GM19238 (cell line): ENCODE results near the gene FAM3B.
A peak's percentile ranks its signal among the peaks of the same experiment; 100 is the strongest.
"Not testable (repeated sequence)": the region's sequence is repeated elsewhere in the genome, so short reads cannot be mapped to it uniquely, and the experiment has no call there.

Source experiments
- DNase-seq: peaks from one replicate; pipeline ENCODE4 v3.0.0; 2011; ENCODE audit warnings: low spot score; ENCODE audit not compliant: insufficient read length

FAM3B gene, protein sequence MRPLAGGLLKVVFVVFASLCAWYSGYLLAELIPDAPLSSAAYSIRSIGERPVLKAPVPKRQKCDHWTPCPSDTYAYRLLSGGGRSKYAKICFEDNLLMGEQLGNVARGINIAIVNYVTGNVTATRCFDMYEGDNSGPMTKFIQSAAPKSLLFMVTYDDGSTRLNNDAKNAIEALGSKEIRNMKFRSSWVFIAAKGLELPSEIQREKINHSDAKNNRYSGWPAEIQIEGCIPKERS

DNA sequence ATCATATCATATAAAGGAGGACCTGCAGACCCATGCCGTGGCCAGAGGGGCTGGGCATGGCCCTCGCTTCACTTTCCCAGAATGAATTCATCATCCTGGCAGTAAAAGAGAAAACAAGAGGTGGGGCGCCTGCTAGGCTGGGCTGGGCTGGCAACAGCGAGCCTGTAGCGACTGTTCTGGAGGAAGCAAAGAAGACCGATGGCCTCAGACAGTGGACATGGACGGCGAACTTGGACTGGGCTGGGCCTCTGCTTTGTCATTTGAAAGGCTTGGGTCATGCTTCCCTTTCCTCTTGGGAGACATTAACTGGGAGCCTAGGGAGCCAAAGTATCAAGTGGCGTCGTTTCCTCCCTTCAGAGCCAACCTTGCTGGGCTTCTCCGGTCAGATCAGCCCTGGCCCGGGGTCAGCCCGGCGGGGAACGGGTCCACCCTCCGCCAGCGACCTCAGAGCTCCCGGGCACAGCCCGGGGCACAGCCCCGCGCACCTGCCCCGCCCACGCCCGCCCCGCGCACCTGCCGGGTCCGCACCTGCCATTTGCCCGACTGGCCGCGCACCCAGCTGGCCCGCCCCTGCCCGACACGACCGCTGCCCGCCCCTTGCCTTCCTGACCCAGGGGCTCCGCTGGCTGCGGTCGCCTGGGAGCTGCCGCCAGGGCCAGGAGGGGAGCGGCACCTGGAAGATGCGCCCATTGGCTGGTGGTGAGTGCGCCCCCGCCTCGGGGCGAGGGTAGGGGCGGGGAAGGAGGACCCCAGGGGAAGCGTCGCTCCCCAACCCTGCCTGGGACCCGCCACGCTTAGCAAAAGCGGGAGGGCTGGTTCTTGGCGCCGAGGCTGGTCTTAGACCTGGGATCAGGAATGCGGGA, at the start of gene FAM3B:
TSS of gene FAM3B (plus strand) at position 602 of the 863 bp plus-strand sequence. CDS start at position 681, 79 bp downstream.
- DNase-seq, result no peak

DNA sequence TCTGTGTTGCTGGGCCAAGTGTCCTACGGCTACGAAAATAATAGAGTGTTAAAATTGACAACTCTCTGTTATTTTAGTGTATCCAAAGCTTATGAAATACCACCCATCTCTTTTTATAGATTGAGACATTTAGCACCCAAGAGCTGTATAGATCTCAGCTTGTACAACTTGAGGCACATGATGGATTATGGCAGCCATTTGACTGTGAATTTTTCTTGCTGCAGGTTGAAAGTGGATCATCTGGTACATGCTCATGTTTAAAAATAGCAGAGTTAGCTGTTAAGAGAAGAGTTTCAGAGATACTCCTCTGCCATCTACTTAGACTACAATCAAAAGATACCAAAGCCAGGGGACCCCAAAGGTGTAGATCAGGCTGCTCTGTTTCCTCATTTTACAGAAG, 49.3 kb upstream of the FAM3B start:
- DNase-seq, result no peak

DNA sequence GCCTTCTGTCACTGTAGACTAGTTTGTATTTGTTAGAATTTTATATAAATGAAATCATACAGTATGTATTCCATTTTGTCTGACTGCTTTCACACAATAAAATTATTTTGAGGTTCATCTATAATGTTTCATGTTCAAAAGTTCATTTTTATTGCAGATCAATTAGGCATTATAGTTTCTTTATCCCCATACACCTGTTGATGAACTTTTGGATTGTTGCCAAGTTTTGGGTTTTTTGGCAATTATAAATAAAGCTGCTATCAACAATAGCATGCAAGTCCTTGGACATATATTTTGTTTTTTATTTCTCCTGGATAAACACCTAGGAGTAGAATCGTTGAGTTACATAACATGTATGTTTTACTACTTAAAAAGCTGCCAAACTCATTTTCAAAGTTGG, 47.1 kb upstream of the FAM3B start:
- no peak for DNase-seq

DNA sequence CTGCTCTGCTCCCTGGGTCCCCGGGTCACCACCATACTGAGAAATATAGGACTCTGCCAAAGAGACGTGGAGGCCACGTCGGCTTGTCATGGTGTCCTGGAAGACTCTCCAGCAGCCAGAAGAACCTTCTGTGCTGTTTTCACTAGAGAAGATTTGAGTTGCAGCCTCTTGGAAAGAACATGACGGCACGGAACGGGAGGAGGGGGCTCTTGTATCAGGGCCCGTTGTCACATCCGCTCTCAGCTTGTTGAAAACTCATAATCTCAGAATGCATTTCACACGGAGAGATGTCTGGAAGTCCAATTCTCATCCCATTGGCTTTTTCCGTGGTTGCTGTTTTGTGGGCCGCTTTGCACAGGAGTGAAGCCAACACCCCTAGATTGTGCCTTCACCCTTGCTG, 39.4 kb upstream of the FAM3B start:
- no peak for DNase-seq

DNA sequence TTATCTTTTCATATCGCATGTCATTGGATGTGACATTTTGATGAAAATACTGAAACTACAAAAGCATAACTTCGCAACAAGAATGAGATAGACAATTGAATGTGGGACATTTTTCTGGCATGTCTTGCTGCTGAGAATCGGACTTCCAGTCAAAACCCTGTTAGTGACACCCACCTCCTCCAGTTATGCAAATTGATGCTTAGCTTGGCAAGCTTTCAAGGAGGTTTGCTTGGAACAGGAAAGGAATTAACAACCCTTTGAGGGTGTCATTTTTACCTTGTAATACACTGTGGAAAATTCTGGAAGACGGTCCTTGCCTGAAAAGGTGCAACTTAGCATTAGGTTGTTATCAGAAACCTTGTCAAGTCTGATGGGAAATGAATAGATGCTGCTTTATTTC, 38.8 kb upstream of the FAM3B start:
- no peak for DNase-seq

DNA sequence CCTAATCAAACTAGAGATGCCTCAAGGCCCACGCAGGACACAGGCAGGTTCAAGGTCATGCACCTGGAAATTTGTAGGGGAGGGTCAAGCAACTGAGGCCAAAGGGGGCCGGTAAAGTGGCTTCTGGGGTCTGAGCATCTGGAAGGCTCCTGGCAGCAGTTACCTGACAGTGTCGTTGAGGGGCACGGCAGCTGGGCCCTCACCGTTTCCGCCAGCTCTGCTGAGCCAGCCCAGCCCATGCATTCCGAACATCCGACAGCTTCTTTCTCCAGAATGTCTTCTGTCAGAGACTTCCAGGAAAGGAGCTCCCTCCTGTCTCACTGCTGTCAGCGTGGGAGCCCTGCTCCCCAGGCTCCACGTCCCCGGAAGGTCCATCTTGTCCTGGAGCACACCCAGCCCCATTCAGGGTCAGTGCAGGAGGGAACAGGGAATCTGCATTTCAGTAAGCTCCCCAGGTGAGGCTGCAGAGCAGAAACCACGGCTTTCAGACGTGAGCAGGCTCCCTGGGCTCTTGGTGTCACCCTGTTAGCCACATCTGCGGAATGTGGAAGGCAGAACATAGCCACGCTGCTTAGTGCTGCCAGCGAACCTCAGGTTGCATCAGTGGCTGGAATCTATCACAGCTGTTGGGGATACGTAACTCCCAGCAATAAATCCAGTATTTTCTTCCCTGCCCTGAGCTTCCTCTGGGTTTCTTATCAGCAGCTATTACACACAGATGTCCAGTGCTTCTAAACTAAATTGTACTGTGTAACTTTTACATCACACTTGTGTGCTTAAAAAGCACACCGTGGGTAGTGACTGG, 36.3 kb upstream of the FAM3B start:
- DNase-seq, result no peak

DNA sequence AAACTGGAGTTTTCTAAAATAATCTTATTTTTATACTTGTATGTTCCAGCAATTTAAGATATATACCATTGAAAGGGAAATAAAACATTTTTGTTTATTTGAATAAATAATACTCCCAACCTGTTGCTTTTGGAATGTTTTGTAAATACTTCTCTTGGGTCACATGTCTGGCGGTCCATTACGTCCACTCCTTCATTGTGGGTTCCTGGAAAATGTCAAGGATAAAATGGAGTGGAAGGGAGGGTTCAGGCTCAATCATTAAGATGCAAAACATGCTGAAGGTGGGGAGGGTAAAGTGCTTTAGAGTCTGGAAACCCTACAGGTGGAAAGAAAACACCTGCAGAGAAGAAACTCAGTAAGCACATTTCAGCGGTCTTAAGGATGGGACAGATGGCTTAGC, 34.2 kb upstream of the FAM3B start:
- DNase-seq, result no peak

DNA sequence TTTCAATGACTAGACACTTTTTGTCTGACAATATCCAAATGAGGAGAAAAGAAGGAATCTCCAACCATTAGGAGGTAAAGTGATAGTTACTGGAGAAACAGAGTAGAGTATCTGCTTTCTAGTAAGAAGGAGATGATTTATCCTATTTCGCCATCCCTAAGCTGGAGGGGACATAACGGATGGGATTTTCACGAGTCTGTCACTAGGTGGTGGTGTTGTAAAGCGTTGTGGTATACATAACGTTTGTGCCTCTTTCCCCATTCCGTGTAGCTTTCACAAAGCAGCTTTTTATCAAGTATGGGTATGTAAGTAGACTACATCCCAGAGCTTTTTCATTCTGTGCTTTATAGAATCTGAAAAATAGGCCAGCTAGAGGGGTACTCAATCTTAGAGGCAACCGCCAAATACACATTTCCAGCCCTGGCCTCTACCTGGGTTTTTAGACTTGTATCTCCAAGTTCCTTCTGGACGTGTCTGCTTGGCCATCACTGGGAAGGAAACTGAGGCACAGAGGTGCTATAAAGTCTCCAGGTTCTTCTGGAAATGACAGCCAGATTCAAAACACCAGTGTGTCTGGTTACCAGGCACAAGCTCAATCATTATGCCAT, 33.3 kb upstream of the FAM3B start:
- DNase-seq, result peak; percentile 58

DNA sequence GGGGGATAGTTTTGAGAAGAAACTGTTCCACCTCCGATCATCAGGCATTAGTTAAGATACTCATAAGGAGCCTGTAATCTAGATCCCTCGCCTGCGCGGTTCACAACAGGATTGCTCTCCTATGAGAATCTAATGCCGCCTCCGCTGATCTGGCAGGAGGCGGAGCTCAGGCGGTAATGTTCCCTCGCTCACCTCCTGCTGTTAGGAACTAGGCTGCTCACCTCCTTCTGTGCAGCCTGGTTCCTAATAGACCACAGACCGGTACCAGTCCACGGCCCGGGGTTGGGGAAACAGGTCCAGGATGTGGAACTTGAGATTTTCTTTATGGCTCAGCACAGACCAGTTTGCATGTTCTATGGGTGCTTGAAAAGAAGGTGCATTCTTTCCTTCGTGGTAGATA, 27.2 kb upstream of the FAM3B start:
- DNase-seq, result no peak

DNA sequence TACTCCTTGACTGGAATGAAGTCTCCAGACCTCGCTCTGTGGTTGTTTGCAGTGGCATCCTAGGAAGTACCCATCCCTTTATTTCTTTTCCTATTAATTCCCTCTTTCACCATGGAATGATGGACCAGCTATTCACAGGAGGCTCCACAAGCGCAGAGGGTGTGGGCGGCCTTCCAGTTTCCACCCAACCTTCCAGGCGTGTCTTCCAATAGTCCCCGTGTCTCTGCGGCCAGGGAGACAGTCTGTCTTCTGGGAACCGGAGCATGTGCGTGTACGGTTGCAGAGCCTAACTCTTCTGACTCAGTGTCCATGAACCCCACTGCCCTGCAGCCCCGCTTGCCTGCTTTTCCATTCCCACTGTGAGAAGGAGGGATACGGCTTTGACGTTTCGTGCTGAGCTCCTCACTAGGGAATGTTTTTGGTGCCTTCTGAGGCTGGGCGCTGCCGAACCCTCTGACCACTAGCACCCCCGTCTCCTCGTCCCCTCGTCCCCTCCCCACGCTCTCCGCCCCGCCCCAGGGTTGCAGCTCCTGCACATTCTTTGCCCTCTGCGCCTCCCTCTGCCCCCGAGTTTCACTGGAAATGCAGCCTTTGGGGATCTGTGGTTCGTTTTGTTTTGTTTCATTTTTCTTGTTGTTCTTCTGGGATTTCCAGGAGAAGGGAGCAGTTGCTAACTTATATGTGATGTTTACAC, 26.3 kb upstream of the FAM3B start:
- DNase-seq, result no peak

DNA sequence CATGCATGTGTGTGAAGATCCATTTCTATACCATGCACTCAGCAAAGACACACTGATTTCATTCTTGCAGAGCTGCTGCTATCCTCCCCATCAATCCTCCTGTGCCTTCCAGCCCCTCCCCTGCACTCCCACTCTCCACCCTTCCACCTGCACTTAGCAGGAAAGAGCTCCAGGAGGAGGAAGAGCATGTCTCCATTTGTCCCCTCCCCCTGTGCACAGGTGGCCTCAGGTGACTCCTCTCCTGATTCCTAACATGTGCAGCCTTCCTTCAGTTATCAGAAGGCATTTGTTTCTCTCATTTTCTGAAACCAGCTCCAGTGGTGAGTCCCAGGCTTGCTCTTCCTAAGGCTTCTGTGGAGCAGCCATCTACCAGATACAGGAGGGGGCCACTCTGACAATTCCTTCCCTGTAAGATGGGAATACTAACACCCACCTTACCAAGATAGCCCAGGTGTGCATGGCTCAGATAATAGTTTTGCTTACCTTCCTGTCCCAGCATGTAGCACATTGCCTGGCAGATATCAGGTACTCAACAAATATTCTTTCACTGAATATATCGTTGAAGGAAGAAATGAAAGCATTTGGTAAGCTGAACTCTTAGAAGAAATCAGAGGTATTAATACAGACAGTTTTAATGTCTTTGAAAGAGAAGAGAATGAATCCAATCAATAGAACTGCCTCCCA, 21.9 kb upstream of the FAM3B start:
- no peak for DNase-seq

DNA sequence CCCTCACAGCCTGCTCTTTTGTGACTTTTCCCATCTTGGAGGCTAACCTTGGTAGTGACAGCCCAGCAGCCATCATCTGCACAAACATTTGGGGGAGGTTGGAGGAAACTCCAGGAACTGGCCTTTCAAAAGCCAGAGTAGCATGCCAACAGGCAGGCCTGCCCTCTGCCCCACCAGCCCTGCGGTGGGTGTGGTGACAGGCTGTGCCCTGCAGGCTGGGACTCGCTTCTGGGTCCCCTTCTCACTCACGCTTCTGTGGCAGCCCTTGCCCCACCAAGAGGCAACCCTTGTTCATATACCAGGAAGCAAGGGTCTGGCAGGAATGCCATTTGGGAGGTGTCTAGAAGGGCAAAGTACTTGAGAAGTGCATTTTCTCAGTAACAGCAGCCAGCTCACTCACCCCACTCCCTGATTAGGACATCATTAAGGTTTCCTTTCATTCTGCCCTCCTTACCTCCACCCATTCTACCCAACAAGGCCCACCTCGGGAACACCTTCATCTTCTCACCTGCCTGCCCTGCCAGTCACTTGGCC, 20.8 kb upstream of the FAM3B start:
- DNase-seq, result no peak

DNA sequence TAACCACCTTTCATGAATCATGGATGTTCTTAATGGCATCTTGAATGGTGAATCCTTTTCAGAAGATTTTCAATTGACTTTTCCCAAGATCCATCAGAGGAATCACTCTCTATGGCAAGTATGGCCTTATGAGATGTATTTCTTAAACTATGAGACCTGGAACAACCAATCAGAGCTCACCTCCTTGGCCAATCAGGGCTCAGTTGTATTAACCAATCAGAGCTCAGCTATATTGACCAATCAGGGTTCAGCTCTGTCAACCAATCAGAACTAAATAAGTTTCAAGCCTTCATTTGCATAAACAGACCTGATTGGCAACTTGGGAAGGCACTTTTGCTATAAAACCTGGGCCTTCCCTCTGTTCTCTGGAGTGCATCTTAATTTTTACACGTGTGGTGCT, 13.6 kb upstream of the FAM3B start:
- DNase-seq, result no peak

DNA sequence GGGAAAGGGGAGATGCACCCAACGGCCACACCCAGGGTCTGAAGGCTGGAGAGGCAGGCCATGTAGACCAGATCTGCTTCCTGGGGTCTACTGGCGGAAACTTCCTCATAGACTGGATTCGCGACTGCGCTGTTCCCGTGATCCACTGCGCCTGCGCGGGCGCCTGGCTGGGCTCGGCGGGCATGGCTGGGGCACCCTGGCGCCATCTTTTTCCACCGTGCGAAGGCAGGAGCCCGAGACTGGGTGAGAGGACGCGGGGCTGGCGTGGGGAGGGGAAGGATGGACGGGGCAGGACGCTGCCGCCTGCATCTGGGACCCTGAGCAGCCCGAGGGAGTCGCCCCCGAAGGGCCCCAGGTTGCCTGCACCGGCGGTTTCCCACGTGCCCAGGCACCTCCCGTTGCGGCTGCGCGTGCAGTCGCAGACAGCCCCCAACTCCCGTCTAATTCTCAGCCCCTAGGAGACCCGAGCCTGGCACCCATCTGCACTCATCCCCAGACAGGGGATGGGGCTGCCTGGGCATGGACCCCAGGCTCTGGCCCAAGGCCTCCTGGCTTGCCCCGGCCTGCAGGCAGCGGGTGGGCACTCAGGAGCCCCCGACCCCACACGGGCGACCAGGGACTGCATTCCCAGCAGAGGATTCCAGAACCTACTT, 12.4 kb upstream of the FAM3B start:
- DNase-seq, result no peak

DNA sequence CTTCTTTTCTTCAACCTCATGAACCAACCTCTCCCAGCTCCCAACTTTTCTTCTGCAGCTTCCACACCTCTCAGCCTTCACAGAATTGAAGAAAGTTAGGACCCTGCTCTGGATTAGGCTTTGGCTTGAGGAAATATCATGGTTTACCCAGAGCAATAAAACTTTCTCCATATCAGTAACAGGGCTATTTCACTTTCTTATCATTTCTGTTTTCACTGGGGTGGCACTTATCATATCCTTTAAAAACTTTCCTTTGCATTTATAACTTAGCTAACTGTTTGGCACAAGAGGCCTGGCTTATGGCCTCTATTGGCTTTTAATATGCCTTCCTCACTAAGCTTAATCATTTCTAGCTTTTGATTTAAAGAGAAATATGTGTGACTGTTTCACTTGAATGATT, 9.4 kb upstream of the FAM3B start:
- no peak for DNase-seq

DNA sequence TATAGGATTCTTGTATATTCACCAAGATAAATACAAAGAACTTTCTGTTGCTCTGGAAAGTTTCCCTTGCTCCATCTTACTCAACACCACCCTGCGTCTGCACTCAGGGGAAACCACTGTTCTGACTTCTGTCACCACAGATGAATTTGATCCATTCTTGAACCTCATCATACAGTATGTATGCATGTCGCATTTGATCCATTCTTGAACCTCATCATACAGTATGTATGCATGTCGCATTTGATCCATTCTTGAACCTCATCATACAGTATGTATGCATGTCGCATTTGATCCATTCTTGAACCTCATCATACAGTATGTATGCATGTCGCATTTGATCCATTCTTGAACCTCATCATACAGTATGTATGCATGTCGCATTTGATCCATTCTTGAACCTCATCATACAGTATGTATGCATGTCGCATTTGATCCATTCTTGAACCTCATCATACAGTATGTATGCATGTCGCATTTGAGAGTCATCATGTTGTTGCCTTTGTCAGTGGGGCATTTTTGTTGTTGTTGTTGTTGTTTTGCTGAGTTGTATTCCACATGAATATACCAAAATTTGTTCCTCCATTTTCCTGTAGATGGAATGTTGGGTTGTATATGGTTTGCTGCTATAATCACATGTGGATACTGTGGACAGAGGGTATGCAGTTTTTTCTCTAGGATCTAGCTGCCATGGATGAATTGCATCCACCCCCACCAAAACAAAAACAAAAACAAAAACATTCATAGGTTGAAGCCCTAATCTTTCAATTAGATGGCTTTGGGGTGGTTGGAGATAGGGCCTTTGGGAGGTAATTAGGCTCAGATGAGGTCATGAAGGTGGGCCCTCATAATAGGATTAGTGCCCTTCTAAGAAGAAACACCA, 3.1 kb upstream of the FAM3B start:
- DNase-seq, result not testable (repeated sequence)

DNA sequence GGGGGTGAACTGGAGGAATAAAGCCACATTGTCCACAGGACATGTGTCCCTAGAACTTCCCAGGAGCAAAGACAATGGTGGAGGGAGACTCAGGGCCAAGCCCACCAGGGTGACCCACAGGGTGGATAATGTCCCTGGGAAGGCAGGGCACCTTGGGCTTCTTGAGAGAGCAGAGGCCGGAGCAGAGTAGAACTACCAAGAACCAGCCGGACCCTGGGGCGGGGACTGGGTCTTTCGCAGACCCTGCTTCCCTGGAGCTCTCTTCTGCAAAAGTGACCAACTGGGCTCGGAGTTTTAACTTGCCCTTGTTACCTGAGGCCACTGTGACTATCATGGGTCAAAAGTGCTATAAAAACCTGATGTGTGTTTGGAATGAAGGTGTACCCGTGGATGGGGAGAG, 875 bp upstream of the FAM3B start:
- no peak for DNase-seq

DNA sequence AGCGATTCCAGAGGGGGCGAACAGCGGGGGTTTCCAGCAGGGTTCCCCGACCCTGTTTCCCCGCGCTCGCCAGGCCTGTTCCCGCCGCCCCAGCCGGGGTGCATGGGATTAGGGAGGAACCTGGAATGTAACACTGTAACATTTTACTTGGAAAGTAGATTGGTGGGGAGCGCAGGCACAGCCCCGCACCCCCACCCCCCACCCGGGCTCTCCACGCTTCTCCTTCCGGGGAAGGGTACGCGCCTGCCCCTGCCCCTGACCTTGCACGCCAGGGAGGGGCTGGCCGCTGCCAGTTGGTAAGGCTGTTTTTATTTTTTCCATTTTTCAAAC, 427 bp downstream of the FAM3B start:
- no peak for DNase-seq

DNA sequence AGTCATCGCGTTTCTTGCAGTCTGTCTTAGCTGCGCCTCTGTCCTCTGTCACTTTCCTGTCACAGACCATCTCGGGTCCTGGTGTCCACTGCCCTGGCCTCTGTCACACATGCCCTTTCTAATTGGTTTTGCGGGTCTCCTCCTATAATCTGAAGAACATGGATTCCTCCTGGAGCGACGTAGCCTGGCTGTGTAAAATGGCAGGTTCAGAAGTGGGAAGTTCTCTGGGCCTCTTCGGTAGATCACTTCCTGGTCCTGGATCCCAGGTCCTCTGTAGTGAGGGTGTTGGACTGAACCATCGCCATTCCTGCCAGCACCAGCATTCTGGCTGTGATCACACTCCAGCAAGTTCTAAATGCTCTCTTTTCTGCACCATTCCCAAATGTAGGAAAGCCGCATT, 857 bp downstream of the FAM3B start:
- no peak for DNase-seq
